ENCODE results near the gene DQX1.

DQX1 gene

GRCh38 chr2:74481961-74482800 is 43.9 kb downstream of the DQX1 start:
- TF ChIP-seq CTCF (IDR thresholded peaks at IDR 0.05; ENCODE audit: control insufficient read depth, extremely low read depth, insufficient read depth): no peak

DNA sequence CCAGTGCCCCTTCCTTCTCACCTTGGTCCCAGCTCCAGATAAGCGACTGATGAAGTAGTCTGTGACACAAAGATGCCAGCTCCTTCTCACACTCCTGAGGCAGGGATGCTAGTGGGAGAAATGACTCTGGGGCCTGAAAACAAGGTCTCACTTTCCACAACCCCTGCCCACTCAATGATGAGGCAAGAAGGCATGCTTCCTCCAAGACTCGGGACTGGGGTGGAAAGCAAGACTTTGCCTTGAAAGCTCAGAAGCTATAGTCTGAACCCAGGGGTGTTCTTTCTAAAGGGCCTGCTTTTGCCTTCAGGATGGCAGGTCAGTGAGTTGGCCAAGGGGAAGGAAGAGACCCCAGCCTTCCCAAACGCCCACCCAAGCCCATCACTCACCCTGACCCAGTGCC is 44.6 kb downstream of the DQX1 start:
- H3K4me3 ChIP-seq (ENCODE audit: low read depth, low read length): peak overlapping the region; percentile 78
- TF ChIP-seq CTCF (IDR thresholded peaks at IDR 0.05; ENCODE audit: control insufficient read depth, extremely low read depth, insufficient read depth): no peak
- no peak for DNase-seq (ENCODE audit: low read depth)

More at GRCh38 chr2:74481961-74482800, 43.9 kb downstream of the DQX1 start:
- no peak for DNase-seq (ENCODE audit: low read depth)
- peak overlapping the region; percentile 78 for H3K4me3 ChIP-seq (ENCODE audit: low read depth, low read length)

DNA sequence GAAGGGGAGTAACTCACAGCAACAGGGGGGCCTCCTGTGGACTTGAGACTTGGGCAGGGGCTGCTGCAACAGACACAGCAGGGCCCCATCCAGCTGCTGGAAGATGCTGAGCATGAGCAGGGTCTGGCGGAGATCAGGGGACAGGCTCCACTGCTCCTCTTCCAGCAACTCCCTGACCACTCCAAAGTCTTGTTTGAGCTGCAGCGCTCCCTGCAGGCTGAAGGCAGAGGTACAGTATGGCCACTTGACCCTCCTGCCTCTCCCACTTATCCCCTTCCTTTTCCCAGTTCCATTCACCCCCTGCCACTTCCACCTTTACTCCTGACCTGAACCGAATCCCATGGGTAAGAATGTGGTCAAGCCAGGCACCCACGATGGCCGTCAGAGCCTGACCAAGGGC is 51.1 kb downstream of the DQX1 start:
- H3K4me3 ChIP-seq (ENCODE audit: low read depth, low read length): no peak overlapping the region
- TF ChIP-seq CTCF (IDR thresholded peaks at IDR 0.05; ENCODE audit: control insufficient read depth, extremely low read depth, insufficient read depth): no peak
- DNase-seq (ENCODE audit: low read depth): no peak

- H3K4me3 ChIP-seq (ENCODE audit: low read depth, low read length): no peak overlapping the region
- DNase-seq (ENCODE audit: low read depth): no peak
- TF ChIP-seq CTCF (IDR thresholded peaks at IDR 0.05; ENCODE audit: control insufficient read depth, extremely low read depth, insufficient read depth): no peak
Observed at GRCh38 chr2:74474481-74474880, 51.5 kb downstream of the DQX1 start.

- no peak for DNase-seq (ENCODE audit: low read depth)
- H3K4me3 ChIP-seq (ENCODE audit: low read depth, low read length): peak overlapping the region; percentile 66
- no peak for TF ChIP-seq CTCF (IDR thresholded peaks at IDR 0.05; ENCODE audit: control insufficient read depth, extremely low read depth, insufficient read depth)
Observed at GRCh38 chr2:74472945-74473258, 53.1 kb downstream of the DQX1 start.

DNA sequence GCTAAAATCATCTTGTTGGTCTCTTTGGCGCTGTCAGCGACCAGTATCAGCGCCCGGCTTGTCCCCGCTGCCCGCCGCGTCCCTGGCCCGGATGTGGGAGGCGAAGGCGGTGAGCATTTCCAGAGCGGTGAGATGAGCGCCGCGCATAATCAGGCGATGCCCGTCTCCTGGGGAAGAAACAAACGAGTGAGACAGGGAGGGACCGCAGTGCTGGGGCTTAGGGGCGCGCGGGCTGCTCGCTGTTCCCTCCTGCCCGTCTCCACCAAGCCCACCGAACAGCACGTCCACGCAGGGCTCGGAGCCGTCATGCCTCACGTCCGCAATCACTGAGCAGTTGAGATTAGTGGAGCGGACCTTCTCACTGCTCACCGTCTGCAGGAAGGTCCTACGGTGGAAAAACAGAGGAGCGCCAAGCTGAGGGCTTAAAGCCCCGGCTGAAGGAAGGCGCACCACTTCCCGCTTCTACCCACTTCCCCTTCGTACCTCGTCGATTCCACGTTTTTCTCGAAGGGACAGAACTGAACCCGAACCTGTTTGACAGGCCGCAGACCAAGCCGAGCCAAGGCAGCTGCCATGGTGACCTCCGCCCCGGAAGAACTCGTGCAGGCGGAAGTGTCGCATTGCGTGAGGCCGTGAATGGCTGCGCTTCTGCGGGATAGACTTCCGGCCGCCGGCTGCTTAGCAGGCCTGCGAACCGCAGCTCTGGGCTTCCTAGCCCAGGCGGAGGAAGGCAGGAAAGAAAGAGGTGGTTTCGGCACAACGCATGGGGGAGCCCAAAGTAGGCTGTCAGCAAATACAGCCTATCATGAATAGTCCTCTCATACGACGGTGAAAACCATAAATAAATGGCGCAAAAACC is 53.7 kb downstream of the DQX1 start, which contains the start of gene MRPL53:
Gene MRPL53 (minus strand): TSS at position 595 of the 859 bp plus-strand sequence. CDS start 20 bp downstream, at position 575.
- peak; percentile 78 for DNase-seq (ENCODE audit: low read depth)
- TF ChIP-seq CTCF (IDR thresholded peaks at IDR 0.05; ENCODE audit: control insufficient read depth, extremely low read depth, insufficient read depth): no peak
- H3K4me3 ChIP-seq (ENCODE audit: low read depth, low read length): peak within 1 kb of the TSS; percentile 66

All from LNCaP clone FGC (cell line).